GM21381 (cell line): ENCODE results near the gene PRKCE.
"Not testable (repeated sequence)": the region's sequence is repeated elsewhere in the genome, so short reads cannot be mapped to it uniquely, and the experiment has no call there.

Source experiments
- ATAC-seq: cut with Tn5 transposase; IDR thresholded peaks from one replicate; pipeline ENCODE4 v1.9.1; 2021; ENCODE audit warnings: mild to moderate bottlenecking, moderate library complexity; ENCODE audit not compliant: unreplicated experiment

Gene PRKCE

GRCh38 chr2:46198164-46198883, 546.8 kb downstream of the PRKCE start:
- no peak for ATAC-seq

- ATAC-seq = no peak
These were observed 547.5 kb downstream of the PRKCE start for GRCh38 chr2:46198966-46199365.

- no peak for ATAC-seq
These were observed 548.7 kb downstream of the PRKCE start for GRCh38 chr2:46200100-46200690.

DNA sequence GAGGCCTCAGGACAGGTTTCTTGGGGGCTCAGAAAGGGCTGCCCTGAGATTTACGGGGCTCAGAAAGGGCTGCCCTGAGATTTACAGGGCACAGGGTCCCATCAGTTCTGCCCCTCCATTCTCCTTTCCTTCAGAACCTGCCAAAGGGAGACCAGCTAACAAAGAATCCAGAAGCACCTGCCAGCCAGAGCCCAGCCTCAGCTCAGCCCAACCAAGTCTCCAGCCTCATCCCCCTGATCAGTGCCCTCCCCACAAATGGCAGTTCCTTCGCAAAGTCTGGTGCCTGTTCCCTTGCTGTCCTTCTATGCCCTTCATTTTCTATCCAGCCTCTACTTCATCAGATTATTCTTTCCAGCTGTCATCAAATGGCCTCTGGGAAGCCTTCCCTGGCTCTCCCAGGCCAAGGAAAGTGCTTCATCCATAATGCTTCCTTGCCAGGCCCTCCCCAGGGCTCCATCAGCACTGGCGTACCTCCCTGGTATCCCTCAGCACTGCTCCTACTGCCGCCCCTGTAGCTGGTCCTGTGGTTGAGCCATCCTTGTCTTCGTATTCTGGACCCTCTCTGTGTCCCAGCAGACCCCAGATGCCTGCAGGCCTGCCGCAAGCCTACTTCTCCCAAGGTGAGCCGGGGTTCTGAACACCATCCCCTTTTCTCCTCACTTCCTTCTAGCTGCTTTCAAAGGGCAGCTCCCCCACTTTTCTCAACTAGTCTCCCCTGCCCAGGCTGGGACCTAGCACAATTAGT, 549.6 kb downstream of the PRKCE start:
- no peak for ATAC-seq

- no peak for ATAC-seq
These were observed 551.0 kb downstream of the PRKCE start for GRCh38 chr2:46202453-46202852.

GRCh38 chr2:46202987-46203386, 551.5 kb downstream of the PRKCE start:
- ATAC-seq = no peak

GRCh38 chr2:46203636-46204035, 552.2 kb downstream of the PRKCE start:
- ATAC-seq = not testable (repeated sequence)

DNA sequence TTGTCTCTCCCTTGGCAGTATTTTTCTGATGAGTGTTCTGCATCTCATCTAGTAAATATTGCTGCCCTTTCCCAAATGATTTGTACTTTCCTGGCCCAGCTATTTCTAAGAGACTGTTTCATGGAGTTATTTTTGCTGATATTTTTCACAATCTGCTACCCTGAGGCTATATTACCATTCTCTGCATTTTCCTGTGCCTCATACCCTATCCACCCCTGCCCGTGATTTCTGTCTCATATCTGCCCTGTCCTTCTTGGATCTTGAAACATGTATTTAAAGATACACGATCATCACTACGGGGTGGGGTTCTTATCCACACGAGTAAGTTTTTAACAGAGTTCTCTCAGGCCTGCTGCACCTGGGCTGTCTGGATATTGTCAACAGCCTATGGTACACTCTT, 556.1 kb downstream of the PRKCE start:
- no peak for ATAC-seq

- no peak for ATAC-seq
These were observed 557.3 kb downstream of the PRKCE start for GRCh38 chr2:46208766-46209165.

GRCh38 chr2:46210063-46210462, 558.6 kb downstream of the PRKCE start:
- ATAC-seq = no peak

DNA sequence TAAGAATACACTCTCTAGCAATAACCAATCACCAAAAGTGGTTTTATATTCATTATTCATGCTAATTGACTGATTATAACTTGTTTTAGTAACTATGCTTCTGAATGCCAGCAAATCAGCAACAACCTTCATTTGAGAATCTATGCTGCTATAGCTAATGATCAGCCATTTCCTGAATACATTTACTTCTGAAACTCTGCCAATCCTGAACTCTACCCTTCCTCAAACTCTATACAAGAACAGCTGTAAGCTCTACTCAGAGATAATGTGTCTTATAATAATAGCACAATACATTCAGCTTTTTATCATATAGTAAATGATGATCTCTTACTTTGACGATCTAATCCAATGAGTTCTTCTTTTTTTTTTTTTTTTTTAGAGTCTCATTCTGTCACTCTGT, 560.0 kb downstream of the PRKCE start:
- no peak for ATAC-seq

DNA sequence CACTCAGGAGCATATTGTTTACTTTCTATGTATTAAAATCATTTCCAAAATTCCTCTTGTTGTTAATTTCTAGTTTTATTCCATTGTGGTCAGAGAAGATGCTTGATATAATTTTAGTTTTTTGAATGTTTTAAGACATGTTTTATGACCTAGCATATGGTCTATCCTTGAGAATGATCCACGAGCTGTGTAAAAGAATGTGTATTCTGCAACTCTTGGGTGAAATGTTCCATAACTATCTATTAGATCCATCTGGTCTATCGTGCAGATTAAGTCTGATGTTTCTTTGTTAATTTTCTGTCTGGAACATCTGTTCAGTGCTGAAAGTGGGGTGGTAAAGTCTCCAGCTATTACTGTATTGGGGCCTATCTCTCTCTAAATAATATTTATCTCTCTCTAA, 562.4 kb downstream of the PRKCE start:
- no peak for ATAC-seq

- no peak for ATAC-seq
These were observed 564.7 kb downstream of the PRKCE start for GRCh38 chr2:46216213-46216612.

DNA sequence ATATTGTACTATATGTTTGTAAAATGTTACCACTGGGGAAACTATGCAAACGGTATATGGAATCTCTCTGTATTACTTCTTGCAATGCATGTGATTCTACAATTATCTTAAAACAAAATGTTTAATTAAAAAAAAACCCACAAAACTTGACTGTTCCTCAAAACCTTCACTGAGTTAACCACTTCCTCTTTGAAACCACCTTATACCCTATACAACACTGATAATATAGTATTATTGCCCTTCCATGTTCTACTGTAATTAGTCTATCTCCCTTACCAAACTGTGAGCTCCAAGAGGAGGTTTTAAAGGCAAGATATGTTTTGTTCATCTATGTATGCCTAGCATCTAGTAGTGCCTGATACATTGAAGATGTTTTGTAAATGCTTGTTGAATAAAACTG, 572.0 kb downstream of the PRKCE start:
- not testable (repeated sequence) for ATAC-seq

DNA sequence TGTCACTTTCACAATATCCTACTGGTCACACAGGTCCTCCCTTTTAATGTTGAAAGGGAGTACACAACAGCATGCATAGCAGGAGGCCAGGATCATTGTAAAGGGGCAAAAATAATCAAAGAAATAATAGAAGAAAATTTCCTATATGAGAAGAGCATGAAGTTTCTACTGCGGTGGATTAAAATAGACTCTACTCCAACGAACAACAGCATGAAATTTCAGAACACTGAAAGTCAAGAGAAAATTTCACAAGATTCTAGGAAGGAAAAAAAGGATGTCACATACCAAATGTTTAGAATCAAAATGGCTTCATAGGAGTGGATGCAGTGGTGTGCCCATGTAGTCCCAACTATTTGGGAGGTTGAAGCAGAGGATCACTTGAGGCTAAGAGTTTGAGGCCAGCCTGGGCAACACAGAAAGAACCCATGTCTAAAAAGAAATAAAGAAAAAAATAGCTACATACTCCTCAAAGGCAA, 573.7 kb downstream of the PRKCE start:
- ATAC-seq = no peak

DNA sequence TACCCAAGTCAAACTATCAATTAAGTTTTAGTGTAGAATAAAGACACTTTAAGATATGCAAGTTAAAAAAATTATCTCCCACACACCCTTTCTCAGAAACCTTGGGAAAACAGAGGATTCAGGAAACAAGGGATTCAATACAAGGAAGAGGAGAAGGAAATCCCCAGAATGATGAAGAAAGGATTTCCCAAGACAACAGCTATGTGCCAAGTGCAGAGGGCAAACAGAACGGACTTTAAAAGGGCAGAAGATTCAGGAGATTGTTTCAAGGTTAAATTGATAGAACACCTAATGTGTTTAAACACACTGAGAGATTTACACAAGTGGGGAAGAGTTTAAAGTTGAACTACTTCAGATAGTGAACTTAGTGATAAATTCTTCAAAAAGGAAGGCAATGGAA, 574.3 kb downstream of the PRKCE start:
- ATAC-seq = no peak

DNA sequence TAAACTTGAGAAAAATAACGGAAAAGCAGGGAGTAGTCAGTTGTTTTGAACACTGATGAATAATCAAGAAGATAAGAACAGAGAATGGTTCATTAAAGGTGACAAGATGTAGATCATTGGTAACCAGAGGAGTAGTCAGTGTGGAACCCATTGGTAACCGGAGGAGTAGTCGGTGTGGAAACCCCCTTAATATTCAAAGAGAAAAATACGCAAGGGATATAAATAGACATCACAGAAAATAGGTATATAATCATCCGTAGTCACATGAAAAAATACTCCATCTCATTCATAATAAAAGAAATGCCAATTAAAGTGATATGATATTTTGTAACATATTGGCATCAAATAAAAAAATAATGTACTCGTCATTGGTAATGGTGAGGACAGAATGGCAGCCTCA, 575.1 kb downstream of the PRKCE start:
- no peak for ATAC-seq

GRCh38 chr2:46227022-46227421, 575.5 kb downstream of the PRKCE start:
- no peak for ATAC-seq

- no peak for ATAC-seq
These were observed 576.3 kb downstream of the PRKCE start for GRCh38 chr2:46227674-46228289.

DNA sequence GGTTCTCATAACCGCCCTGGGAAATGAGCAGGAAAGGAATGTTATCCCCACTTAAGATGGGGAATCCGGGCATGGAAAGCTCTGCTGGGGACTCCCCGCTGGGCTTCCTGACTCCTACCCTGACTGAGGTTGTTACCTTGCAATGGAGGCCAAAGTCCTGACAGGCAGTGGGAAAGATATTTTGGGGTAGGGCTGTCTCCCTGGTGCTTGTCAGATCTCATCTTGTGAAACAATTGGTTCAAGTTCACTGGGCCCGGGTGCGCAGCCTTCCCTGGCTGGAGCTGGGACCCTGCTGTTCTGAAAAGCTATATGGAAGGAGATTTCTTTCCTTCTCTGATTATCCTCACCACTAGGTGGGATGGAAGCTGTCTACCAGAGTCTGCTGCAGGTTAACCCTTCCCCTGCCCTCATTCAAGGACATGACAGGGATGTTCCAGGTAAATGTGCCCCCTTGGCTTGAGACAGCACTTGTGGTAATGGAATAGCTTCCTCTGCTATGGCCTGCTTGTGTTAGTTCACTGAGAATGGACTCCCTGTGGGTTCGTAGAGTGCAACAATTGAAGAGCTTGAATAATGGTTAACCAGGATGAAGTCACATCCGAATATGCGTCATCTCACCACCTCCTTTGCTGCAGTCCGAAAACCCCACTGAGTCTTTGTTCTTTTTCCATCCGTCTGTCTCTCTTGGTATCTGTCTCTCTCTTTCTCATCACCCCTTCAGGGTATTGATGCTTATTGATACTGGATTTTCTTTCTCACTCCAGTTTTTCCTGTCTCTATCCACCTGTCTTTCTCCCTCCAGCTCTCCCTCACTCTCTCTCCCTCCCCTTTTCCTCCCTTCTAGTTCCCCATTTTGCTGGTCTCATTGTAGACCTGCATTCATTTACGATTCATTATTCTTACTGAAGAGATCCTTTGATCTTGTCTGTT, 577.9 kb downstream of the PRKCE start:
- peak; percentile 54 for ATAC-seq
